ENCODE results near the gene SRC.
"Not testable (repeated sequence)": the region's sequence is repeated elsewhere in the genome, so short reads cannot be mapped to it uniquely, and the experiment has no call there.

DNA sequence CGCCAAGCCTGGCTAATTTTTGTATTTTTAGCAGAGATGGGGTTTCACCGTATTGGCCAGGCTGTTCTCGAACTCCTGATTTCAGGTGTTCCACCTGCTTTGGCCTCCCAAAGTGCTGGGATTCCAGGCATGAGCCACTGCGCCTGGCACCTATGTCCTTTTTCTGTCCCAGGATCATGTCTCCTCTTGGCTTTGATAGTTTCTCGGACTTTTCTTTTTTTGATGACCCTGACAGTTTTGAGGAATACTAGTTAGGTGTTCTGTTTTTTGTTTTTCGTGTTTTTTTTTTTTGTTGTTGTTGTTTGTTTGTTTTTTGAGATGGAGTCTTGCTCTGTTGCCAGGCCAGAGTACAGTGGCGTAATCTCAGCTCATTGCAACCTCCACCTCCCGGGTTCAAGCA lies 7.6 kb upstream of the SRC start:
- TF ChIP-seq POLR2AphosphoS5 (IDR thresholded peaks at IDR 0.05; ENCODE audit: insufficient read depth in 1 of 2, low read depth in 1 of 2), result not testable (repeated sequence)
- TF ChIP-seq, protein P1, sequence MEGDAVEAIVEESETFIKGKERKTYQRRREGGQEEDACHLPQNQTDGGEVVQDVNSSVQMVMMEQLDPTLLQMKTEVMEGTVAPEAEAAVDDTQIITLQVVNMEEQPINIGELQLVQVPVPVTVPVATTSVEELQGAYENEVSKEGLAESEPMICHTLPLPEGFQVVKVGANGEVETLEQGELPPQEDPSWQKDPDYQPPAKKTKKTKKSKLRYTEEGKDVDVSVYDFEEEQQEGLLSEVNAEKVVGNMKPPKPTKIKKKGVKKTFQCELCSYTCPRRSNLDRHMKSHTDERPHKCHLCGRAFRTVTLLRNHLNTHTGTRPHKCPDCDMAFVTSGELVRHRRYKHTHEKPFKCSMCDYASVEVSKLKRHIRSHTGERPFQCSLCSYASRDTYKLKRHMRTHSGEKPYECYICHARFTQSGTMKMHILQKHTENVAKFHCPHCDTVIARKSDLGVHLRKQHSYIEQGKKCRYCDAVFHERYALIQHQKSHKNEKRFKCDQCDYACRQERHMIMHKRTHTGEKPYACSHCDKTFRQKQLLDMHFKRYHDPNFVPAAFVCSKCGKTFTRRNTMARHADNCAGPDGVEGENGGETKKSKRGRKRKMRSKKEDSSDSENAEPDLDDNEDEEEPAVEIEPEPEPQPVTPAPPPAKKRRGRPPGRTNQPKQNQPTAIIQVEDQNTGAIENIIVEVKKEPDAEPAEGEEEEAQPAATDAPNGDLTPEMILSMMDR (IDR thresholded peaks at IDR 0.05), result not testable (repeated sequence)
